NB4 (cell line): ENCODE measurements around the gene ATAD3A.

Experiments
- CTCF ChIP-seq: IDR thresholded peaks from one replicate; pipeline ENCODE4 v1.5.1; 2012; ENCODE audit warnings: low read depth, low read length
- MAX ChIP-seq: IDR thresholded peaks from 2 replicates; pipeline ENCODE4 v1.6.1; 2011; ENCODE audit warnings: low read depth, low read length

GRCh38 chr1:1541956-1542765, 30.2 kb downstream of the ATAD3A start:
- TF ChIP-seq CTCF, result no peak
- no peak for TF ChIP-seq MAX
